ENCODE data around the gene SAMD4A.

SAMD4A gene

GRCh38 chr14:54789781-54790480 is 223.0 kb downstream of the SAMD4A start:
- DNase-seq (ENCODE audit: low read depth), result no peak
- in situ Hi-C loops (cut with HindIII; ENCODE audit: low sequenced_read_pairs), result loop anchor here (5.0 to 10.0 kb wide), 2 partner anchors 58 to 105 kb away; no protein-coding TSS in a partner anchor
- TF ChIP-seq, protein P1, sequence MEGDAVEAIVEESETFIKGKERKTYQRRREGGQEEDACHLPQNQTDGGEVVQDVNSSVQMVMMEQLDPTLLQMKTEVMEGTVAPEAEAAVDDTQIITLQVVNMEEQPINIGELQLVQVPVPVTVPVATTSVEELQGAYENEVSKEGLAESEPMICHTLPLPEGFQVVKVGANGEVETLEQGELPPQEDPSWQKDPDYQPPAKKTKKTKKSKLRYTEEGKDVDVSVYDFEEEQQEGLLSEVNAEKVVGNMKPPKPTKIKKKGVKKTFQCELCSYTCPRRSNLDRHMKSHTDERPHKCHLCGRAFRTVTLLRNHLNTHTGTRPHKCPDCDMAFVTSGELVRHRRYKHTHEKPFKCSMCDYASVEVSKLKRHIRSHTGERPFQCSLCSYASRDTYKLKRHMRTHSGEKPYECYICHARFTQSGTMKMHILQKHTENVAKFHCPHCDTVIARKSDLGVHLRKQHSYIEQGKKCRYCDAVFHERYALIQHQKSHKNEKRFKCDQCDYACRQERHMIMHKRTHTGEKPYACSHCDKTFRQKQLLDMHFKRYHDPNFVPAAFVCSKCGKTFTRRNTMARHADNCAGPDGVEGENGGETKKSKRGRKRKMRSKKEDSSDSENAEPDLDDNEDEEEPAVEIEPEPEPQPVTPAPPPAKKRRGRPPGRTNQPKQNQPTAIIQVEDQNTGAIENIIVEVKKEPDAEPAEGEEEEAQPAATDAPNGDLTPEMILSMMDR (IDR thresholded peaks at IDR 0.05; ENCODE audit: low read depth, low read length, missing control alignments), result no peak
- H3K4me3 ChIP-seq (ENCODE audit: low read depth, low read length), result no peak overlapping the region

GRCh38 chr14:54791001-54791400 is 224.1 kb downstream of the SAMD4A start:
- no peak overlapping the region for H3K4me3 ChIP-seq (ENCODE audit: low read depth, low read length)
- TF ChIP-seq, protein P1 (IDR thresholded peaks at IDR 0.05; ENCODE audit: low read depth, low read length, missing control alignments), result no peak
- no peak for DNase-seq (ENCODE audit: low read depth)
- in situ Hi-C loops (cut with HindIII; ENCODE audit: low sequenced_read_pairs), result loop anchor here (5.0 to 10.0 kb wide), 2 partner anchors 59 to 106 kb away; no protein-coding TSS in a partner anchor

DNA sequence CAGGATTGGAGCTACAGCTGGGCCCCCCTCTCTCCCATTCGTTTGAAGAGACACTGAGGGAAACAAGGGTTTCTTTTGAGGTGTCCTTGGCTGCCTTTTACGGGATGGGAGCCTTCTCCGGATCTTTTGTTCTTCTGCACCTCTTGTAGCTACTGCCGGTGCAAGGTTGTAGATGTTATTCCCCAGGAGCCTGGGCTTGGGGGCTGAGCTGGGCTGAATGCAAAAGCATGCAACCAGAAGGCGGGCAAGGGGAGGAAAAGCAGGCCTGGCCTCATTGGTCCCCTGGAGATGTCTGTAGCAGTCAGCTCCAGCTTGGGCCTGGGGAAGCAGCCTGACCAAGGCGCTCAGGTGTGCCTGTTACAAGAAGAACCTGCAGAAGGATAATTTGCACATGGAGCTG is 225.4 kb downstream of the SAMD4A start:
- no peak overlapping the region for H3K4me3 ChIP-seq (ENCODE audit: low read depth, low read length)
- in situ Hi-C loops (cut with HindIII; ENCODE audit: low sequenced_read_pairs), result loop anchor here (5.0 to 10.0 kb wide), 2 partner anchors 60 to 107 kb away; no protein-coding TSS in a partner anchor
- TF ChIP-seq, protein P1 (IDR thresholded peaks at IDR 0.05; ENCODE audit: low read depth, low read length, missing control alignments), result no peak
- DNase-seq (ENCODE audit: low read depth), result no peak

DNA sequence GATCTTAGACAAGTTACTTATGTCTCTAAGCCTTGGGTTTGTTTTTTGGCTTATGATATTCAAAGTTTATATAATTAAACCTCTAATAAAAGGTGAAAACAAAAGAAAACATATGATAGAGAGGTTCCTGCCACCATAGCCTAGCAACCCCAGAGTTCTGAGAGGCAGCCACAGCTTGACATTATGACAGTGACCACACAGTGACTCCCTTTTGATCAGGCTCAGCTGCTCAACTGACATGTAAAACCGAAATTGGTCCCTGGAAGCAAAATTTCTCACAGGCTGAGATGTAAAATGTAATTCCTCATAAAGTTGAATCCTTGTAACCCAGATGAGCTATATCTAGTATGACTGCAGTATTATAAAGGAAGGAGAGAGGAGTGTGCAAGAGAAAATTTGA is 227.2 kb downstream of the SAMD4A start:
- TF ChIP-seq, protein P1 (IDR thresholded peaks at IDR 0.05; ENCODE audit: low read depth, low read length, missing control alignments), result no peak
- DNase-seq (ENCODE audit: low read depth), result no peak
- H3K4me3 ChIP-seq (ENCODE audit: low read depth, low read length), result no peak overlapping the region
- in situ Hi-C loops (cut with HindIII; ENCODE audit: low sequenced_read_pairs), result loop anchor here (5.0 to 10.0 kb wide), 2 partner anchors 62 to 109 kb away; no protein-coding TSS in a partner anchor

DNA sequence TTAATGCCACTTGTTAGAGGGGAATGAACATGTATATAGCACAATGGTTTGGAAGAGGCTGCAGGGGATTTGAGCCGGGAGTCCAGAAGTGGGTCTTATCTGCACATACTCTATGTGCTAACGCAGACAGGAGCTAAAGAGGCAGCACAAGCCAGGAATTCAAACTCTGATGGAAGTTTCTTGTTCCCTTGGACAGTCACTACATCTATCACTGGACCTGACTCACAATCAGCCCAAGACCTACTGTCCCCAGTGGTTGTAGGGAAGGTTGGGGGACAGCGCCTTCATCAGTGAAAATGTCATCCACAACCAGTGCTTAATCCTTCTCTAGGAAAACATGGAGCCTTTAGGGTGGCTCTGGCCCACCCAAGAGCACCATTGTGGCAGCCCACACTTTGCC is 227.9 kb downstream of the SAMD4A start:
- no peak for DNase-seq (ENCODE audit: low read depth)
- TF ChIP-seq, protein P1 (IDR thresholded peaks at IDR 0.05; ENCODE audit: low read depth, low read length, missing control alignments), result no peak
- no peak overlapping the region for H3K4me3 ChIP-seq (ENCODE audit: low read depth, low read length)
- in situ Hi-C loops (cut with HindIII; ENCODE audit: low sequenced_read_pairs), result loop anchor here (5.0 to 10.0 kb wide), 2 partner anchors 62 to 110 kb away; no protein-coding TSS in a partner anchor

DNA sequence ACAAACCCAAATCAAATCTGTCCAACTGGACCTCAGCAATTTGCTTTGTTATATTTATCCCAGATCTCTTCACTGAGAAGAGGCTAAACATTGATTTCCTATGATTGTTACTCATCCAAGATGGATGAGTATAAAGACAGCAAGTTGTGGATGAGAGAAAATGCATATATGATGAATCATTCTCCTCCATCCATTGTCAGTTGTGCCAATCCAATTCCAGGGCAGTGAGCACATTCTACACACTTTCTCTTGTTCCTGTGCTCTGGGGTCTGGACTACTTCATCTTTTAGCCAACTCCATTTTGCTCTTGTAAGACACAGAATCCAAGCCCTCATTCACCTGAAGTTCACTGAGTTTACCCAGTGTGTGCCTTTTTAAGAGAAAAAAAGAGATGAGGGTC is 230.0 kb downstream of the SAMD4A start:
- TF ChIP-seq, protein P1 (IDR thresholded peaks at IDR 0.05; ENCODE audit: low read depth, low read length, missing control alignments), result no peak
- in situ Hi-C loops (cut with HindIII; ENCODE audit: low sequenced_read_pairs), result loop anchor here (10.0 kb wide), 1 partner anchor 112 kb away; no protein-coding TSS in a partner anchor
- peak; percentile 22 for DNase-seq (ENCODE audit: low read depth)
- H3K4me3 ChIP-seq (ENCODE audit: low read depth, low read length), result no peak overlapping the region
